Uterus (tissue), 4 donors: ENCODE results near the gene MYOCD. TPM values are rescaled to one million over a fixed set of nuclear protein-coding genes. Genes with fewer than 3 reads are reported as not detected.
A peak's percentile ranks its signal among the peaks of the same experiment; 100 is the strongest.
"Not testable (repeated sequence)": the region's sequence is repeated elsewhere in the genome, so short reads cannot be mapped to it uniquely, and the experiment has no call there.

Source experiments
- DNase-seq, 2 donors: peaks; one replicate each; pipeline ENCODE4 v3.0.0-alpha.2; 2019 to 2020
- H3K27ac ChIP-seq, 2 donors: fragments of 200-600 bp; sonication (generic); 1 replicate in 1 of 2; 2 replicates in 1 of 2; pipeline ENCODE4 v1.5.1; 2016 to 2018
- H3K27me3 ChIP-seq, 2 donors: fragments of 200-600 bp; sonication (generic); one replicate each; pipeline ENCODE4 v1.5.1; 2018 to 2019; ENCODE audit warnings: control low read depth in 1 of 2
- H3K36me3 ChIP-seq, 2 donors: fragments of 200-600 bp; sonication (generic); one replicate each; pipeline ENCODE4 v1.5.1; 2019; ENCODE audit warnings: control low read depth in 1 of 2
- H3K4me1 ChIP-seq, 2 donors: fragments of 200-600 bp; sonication (generic); one replicate each; pipeline ENCODE4 v1.5.1; 2018 to 2019; ENCODE audit warnings: control low read depth in 1 of 2
- H3K4me3 ChIP-seq, 2 donors: fragments of 200-600 bp; sonication (generic); 1 replicate in 1 of 2; 2 replicates in 1 of 2; pipeline ENCODE4 v1.5.1; 2018 to 2019; ENCODE audit warnings: mild to moderate bottlenecking in 1 of 2
- H3K9me3 ChIP-seq, 2 donors: fragments of 200-600 bp; sonication (generic); one replicate each; pipeline ENCODE4 v1.5.1; 2019; ENCODE audit warnings: control low read depth in 1 of 2
- POLR2A ChIP-seq, 2 donors: fragments of 450-650 bp; IDR thresholded peaks; one replicate each; pipeline ENCODE4 v1.6.1; 2016; ENCODE audit warnings: antibody characterized with exemption in 2 of 2, mild to moderate bottlenecking in 1 of 2, moderate library complexity in 1 of 2
- intact Hi-C: fragments of 100-400 bp; cut with DNase I; formaldehyde crosslinking; loops from one replicate; pipeline ENCODE4 v1.15.1; 2023; ENCODE audit warnings: low total_unique reads
- total RNA-seq, 4 donors: library from RNA; depleted of rRNA in 3 of 4; stranded (reverse); fragments of >200 nt in 3 of 4; gene quantifications; one replicate each; pipeline versions ENCODE4 v1.1.0 to v1.2.4, GENCODE V29; 2014 to 2023
- TF ChIP-seq, protein P1 (sequence below), 4 experiments: fragments of 200-600 bp in 2 of 4; fragments of 450-650 bp in 2 of 4; sonication (generic) in 2 of 4; IDR thresholded peaks; one replicate each; pipeline ENCODE4 v1.5.1; 2016 to 2019; ENCODE audit warnings: antibody characterized with exemption in 4 of 4, mild to moderate bottlenecking in 2 of 4, moderate library complexity in 1 of 4
- donor health status: DM: yes; HTN: yes; CAD: no.

The MYOCD gene
- total RNA-seq, 4 donors from 2014 or later: 3.3 to 54.6 (median 14.6) TPM

DNA sequence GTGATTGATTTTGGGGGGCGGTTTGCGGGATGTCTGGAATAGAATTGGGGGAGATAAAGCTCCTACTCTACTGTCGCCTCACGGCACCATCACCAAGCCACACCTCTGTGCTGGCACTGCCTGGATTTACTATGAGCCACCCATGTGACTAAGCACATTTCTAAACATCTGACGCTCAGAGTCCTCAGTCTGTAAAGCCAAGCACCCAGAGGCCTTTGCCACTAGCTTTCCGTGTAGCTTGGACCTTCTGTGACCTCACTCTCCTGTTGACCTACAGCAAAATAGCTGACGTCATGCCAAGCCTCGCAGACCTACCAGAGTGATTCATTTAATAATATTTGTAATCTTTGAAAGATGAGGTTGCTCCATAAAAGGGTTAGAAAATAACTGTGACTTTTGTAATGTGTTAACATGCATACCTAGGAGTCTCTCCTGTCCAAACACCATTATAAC is 38.5 kb upstream of the MYOCD start:
- intact Hi-C loops: no loop called here
- H3K36me3 ChIP-seq: no peaks in the 10 kb centered on the region
- H3K4me3 ChIP-seq: no peak overlapping the region
- peak; percentile 54 to 68 for DNase-seq
- TF ChIP-seq POLR2A (IDR thresholded peaks at IDR 0.05): no peak
- no peaks in the 10 kb centered on the region for H3K27me3 ChIP-seq
- peak overlapping the region; percentile 64 to 66 for H3K27ac ChIP-seq
- no peaks in the 10 kb centered on the region for H3K9me3 ChIP-seq
- peaks cover 0 to 13% of the 10 kb centered on the region in 2 donors for H3K4me1 ChIP-seq

DNA sequence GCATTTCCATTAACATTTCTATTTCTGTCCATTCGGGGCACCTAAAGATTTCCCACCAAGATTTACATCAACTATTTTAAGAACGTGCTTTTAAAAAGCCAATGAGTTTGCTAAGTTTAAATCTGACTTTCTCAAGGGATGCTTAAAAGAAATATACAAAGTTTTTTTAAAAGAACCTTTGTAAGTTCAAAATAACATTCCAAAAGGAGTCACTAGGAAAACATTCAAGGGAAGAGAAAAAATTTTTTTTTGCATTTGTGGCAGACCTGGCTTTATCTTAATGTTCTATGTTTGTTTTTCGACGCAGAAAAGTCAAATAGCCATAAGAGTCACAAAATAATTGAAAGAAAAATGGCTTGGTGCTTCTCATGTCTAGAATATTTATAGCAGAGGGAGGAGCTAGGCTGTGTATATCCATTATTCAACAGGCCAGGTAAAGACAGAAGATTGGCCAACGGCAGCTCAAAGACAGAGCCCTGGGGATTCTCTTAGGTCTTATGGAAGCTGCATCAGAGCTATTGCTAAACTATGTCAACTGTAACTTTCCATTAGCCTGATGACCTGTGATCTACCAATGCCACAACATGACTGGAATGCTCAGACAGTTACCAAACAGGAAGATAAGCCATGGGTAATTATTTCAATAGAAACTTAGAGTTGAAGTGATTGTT is 37.8 kb upstream of the MYOCD start:
- Histone ChIP-seq H3K4me3 (no peak overlapping the region), H3K27ac (peak overlapping the region; percentile 64 to 66)

DNA sequence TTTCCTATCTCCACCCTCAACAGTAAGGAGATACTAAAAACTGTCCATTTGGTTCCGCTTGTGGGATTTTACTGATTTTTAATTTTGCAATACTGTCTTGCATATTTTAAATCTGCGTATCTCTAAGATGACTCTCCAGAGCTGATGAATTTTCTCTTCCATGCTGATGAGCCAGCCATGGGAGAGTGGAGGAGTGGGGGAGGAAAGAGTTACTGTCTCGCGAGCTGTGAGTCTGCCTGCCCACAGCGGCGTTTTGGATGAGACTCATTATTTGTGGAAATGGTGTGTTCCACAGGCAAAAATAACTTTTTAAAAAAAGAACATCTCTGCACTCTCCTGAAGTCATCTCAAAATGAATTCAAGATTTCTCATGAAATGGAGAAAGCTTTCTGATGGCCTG is 34.6 kb upstream of the MYOCD start:
- no peaks in the 10 kb centered on the region for H3K9me3 ChIP-seq
- intact Hi-C loops: no loop called here
- no peaks in the 10 kb centered on the region for H3K36me3 ChIP-seq
- DNase-seq: peak; percentile 33 to 34
- peaks cover 0 to 7% of the 10 kb centered on the region in 2 donors for H3K4me1 ChIP-seq
- no peaks in the 10 kb centered on the region for H3K27me3 ChIP-seq
- TF ChIP-seq, protein P1, sequence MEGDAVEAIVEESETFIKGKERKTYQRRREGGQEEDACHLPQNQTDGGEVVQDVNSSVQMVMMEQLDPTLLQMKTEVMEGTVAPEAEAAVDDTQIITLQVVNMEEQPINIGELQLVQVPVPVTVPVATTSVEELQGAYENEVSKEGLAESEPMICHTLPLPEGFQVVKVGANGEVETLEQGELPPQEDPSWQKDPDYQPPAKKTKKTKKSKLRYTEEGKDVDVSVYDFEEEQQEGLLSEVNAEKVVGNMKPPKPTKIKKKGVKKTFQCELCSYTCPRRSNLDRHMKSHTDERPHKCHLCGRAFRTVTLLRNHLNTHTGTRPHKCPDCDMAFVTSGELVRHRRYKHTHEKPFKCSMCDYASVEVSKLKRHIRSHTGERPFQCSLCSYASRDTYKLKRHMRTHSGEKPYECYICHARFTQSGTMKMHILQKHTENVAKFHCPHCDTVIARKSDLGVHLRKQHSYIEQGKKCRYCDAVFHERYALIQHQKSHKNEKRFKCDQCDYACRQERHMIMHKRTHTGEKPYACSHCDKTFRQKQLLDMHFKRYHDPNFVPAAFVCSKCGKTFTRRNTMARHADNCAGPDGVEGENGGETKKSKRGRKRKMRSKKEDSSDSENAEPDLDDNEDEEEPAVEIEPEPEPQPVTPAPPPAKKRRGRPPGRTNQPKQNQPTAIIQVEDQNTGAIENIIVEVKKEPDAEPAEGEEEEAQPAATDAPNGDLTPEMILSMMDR (IDR thresholded peaks at IDR 0.05): no peak
- no peak for TF ChIP-seq POLR2A (IDR thresholded peaks at IDR 0.05)
- H3K4me3 ChIP-seq: no peak overlapping the region
- H3K27ac ChIP-seq: peak overlapping the region; percentile 33 to 76

More for the DNA sequence above, 37.8 kb upstream of the MYOCD start:
- H3K36me3 ChIP-seq: no peaks in the 10 kb centered on the region
- intact Hi-C loops: no loop called here
- no peak for DNase-seq
- peaks cover 0 to 13% of the 10 kb centered on the region in 2 donors for H3K4me1 ChIP-seq
- TF ChIP-seq POLR2A (IDR thresholded peaks at IDR 0.05): no peak
- TF ChIP-seq, protein P1 (IDR thresholded peaks at IDR 0.05): no peak
- H3K9me3 ChIP-seq: no peaks in the 10 kb centered on the region
- no peaks in the 10 kb centered on the region for H3K27me3 ChIP-seq

DNA sequence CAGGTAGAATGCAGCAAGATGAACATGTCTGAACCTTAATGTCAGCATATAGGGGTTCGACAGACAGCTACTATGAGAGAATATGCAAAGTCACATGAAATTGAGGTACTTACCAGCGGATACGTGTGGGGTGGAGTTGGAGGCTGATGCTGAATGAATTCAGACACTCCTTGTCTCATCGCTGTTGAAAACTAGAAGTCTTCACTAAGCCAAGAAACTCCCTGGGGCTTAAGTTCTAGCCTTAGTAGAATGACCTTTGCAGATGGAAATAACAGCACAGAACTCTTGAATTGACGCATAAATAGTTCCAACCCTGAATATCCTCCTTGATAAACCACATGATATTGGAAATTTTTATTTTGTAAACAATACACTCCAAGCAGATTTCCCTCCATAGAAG is 32.9 kb upstream of the MYOCD start:
- intact Hi-C loops: no loop called here
- H3K4me1 ChIP-seq: peaks cover 0 to 4% of the 10 kb centered on the region in 2 donors
- DNase-seq: no peak
- no peak overlapping the region for H3K4me3 ChIP-seq
- peak overlapping the region in 1 of 2 donors; percentile 76 for H3K27ac ChIP-seq
- no peaks in the 10 kb centered on the region for H3K36me3 ChIP-seq
- H3K9me3 ChIP-seq: no peaks in the 10 kb centered on the region
- TF ChIP-seq, protein P1 (IDR thresholded peaks at IDR 0.05): no peak
- no peak for TF ChIP-seq POLR2A (IDR thresholded peaks at IDR 0.05)
- no peaks in the 10 kb centered on the region for H3K27me3 ChIP-seq

DNA sequence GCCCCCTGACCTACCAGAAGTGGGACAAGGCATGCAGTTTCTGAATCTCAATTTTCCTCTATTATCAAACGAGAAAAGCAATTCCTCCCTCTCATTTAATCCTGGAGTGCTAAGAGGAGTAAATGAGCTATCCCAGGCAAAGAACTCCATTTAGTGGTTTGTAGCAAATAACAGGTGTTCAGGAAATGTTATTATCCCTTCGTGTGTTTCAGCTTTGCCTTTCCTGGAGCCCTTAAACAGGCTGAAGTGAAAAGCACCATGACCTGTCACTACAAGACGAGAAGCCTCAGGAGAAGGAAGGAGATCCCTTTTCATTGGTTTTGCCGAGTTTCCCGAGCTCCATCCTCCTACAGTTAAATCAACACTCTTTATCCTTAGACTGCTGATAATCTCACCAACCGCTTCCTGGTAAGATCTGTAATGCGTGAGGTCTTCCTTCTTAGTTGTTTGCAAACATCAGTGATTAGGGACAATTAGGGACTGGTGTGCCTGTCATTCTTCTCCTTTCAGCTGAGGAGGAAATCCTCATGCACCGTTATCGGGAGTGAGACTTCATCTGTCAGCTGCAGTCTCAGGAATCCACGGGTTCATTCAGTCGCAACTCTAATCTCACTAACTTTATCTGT is 30.8 kb upstream of the MYOCD start:
- no peak overlapping the region for H3K4me3 ChIP-seq
- no peaks in the 10 kb centered on the region for H3K27me3 ChIP-seq
- TF ChIP-seq, protein P1 (IDR thresholded peaks at IDR 0.05): no peak
- TF ChIP-seq POLR2A (IDR thresholded peaks at IDR 0.05): no peak
- intact Hi-C loops: no loop called here
- no peak for DNase-seq
- no peaks in the 10 kb centered on the region for H3K9me3 ChIP-seq
- no peak overlapping the region for H3K27ac ChIP-seq
- H3K36me3 ChIP-seq: no peaks in the 10 kb centered on the region
- H3K4me1 ChIP-seq: no peaks in the 10 kb centered on the region

DNA sequence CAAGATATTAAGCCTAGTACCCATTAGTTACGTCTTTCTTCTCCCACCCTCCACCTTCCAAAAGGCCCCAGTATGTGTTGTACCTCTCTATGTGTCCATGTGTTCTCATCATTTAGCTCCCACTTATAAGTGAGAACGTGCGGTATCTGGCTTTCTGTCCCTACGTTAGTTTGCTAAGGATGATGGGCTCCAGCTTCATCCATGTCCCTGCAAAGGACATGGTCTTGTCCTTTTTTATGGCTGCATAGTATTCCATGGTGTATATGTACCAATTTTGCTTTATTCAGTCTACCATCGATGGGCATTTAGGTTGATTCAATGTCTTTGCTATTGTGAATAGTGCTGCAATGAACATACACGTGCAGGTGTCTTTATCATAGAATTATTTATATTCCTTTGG is 29.7 kb upstream of the MYOCD start:
- DNase-seq, H3K27me3 ChIP-seq, H3K9me3 ChIP-seq, H3K4me1 ChIP-seq, H3K27ac ChIP-seq, H3K36me3 ChIP-seq, intact Hi-C loops, H3K4me3 ChIP-seq: not testable (repeated sequence)
